GM12878 (cell line): ENCODE results near the gene NLN. TPM values are rescaled to one million over a fixed set of nuclear protein-coding genes. Genes with fewer than 3 reads are reported as not detected.

Experiments
- ATAC-seq: fragments of 200-7000 bp; cut with Tn5 transposase; 3 replicates; pipeline ENCODE4 v1.9.1; 2020; ENCODE audit warnings: mild to moderate bottlenecking, moderate library complexity
- BruUV-seq: library from RNA; stranded (reverse); fragments of 400-500 nt; replicated peaks from 2 replicates; lab custom pipeline; 2021; lab: Mats Ljungman, UMichigan
- CTCF ChIA-PET: fragments of 300-600 bp; sonication (Branson Sonifier 250); formaldehyde crosslinking; extraction: SDS; loops from one replicate; lab custom pipeline; 2021; ENCODE audit warnings: inconsistent platforms; lab: Yijun Ruan, JAX
- POLR2A ChIA-PET: fragments of 350-600 bp; formaldehyde crosslinking; extraction: SDS; loops from one replicate; lab custom pipeline; 2021; ENCODE audit warnings: inconsistent platforms; lab: Charles Lee
- RAD21 ChIA-PET: fragments of 300-600 bp; sonication (Branson Sonifier 250); formaldehyde crosslinking; loops from one replicate; lab custom pipeline; 2023; ENCODE audit warnings: antibody characterized with exemption; ENCODE audit not compliant: unreplicated experiment; lab: Charles Lee
- SMC1A ChIA-PET: fragments of 300-600 bp; sonication (Branson Sonifier 250); formaldehyde crosslinking; loops from one replicate; lab custom pipeline; 2023; ENCODE audit not compliant: unreplicated experiment, uncharacterized antibody; lab: Charles Lee
- DNase-seq: peaks from one replicate; pipeline ENCODE4 v3.0.0-alpha.2; 2011; ENCODE audit warnings: low read depth, low spot score
- FAIRE-seq: peaks from 3 replicates; lab custom pipeline; 2011; peaks lifted over from hg19 to GRCh38; lab: Jason Lieb, UNC
- H2AFZ ChIP-seq: 2 replicates; pipeline ENCODE4 v1.6.0; 2011; ENCODE audit warnings: low read depth, low read length, control low read depth; ENCODE audit not compliant: control insufficient read depth
- H3K27ac ChIP-seq: 2 replicates; pipeline ENCODE4 v1.5.1; 2011; ENCODE audit warnings: control low read depth; ENCODE audit not compliant: control insufficient read depth, insufficient read depth
- H3K27me3 ChIP-seq, 2 experiments: replicated peaks in 1 of 2; 2 replicates each; pipeline versions ENCODE4 v1.6.0 to v1.6.1; 2011; ENCODE audit warnings: low read length in 1 of 2; ENCODE audit not compliant: control insufficient read depth in 2 of 2, insufficient read depth in 2 of 2
- H3K36me3 ChIP-seq, 2 experiments: 2 replicates each; pipeline ENCODE4 v1.5.1; 2011; ENCODE audit warnings: low read length in 1 of 2; ENCODE audit not compliant: control insufficient read depth in 2 of 2, insufficient read depth in 2 of 2
- H3K4me1 ChIP-seq: 2 replicates; pipeline ENCODE4 v1.6.1; 2011; ENCODE audit warnings: mild to moderate bottlenecking, low read length, moderate library complexity, mixed read lengths; ENCODE audit not compliant: control insufficient read depth, insufficient read depth
- H3K4me2 ChIP-seq: 2 replicates; pipeline ENCODE4 v1.6.0; 2011; ENCODE audit warnings: control low read depth; ENCODE audit not compliant: control insufficient read depth, insufficient read depth
- H3K4me3 ChIP-seq: fragments of 200-600 bp; sonication (generic); 2 replicates; pipeline ENCODE4 v1.5.1; 2016
- H3K79me2 ChIP-seq: 2 replicates; pipeline ENCODE4 v1.6.0; 2011; ENCODE audit warnings: low read length; ENCODE audit not compliant: control insufficient read depth, insufficient read depth
- H3K9ac ChIP-seq: 2 replicates; pipeline ENCODE4 v1.8.0; 2011; ENCODE audit warnings: low read length, control low read depth, mixed read lengths; ENCODE audit not compliant: control insufficient read depth, insufficient read depth
- H3K9me3 ChIP-seq: replicated peaks from 3 replicates; pipeline ENCODE4 v1.5.1; 2011; ENCODE audit warnings: mild to moderate bottlenecking, low read length; ENCODE audit not compliant: control insufficient read depth, insufficient read depth
- H4K20me1 ChIP-seq: 2 replicates; pipeline ENCODE4 v1.6.0; 2011; ENCODE audit not compliant: control insufficient read depth, insufficient read depth
- ATF7 ChIP-seq: fragments of 450-650 bp; IDR thresholded peaks from 2 replicates; pipeline ENCODE4 v1.6.1; 2016; ENCODE audit warnings: low read depth, mild to moderate bottlenecking
- BCL11A ChIP-seq: IDR thresholded peaks from 2 replicates; pipeline ENCODE4 v1.6.1; 2011; ENCODE audit warnings: low read depth, low read length
- IRF4 ChIP-seq: IDR thresholded peaks from 2 replicates; pipeline ENCODE4 v1.6.1; 2011; ENCODE audit warnings: low read depth, low read length
- MTA3 ChIP-seq: IDR thresholded peaks from 2 replicates; pipeline ENCODE4 v1.6.1; 2012; ENCODE audit warnings: low read length, inconsistent platforms, borderline replicate concordance
- POLR2A ChIP-seq: IDR thresholded peaks from 2 replicates; pipeline ENCODE4 v1.6.1; 2011; ENCODE audit warnings: low read depth, mild to moderate bottlenecking, low read length
- POU2F2 ChIP-seq: IDR thresholded peaks from 3 replicates; pipeline ENCODE4 v1.6.1; 2011; ENCODE audit warnings: low read depth, mild to moderate bottlenecking, low read length, borderline replicate concordance
- SREBF2 ChIP-seq: IDR thresholded peaks from 2 replicates; pipeline ENCODE4 v1.6.1; 2012; ENCODE audit warnings: mild to moderate bottlenecking, low read length
- WGBS: methylation state at CpG from one replicate; pipeline ENCODE4 v1.1.6; 2016; ENCODE audit warnings: low lambda C conversion rate; ENCODE audit not compliant: insufficient replicate concordance, insufficient coverage; ENCODE audit errors: missing lambda C conversion rate; 5-methylcytosine and 5-hydroxymethylcytosine counted together
- in situ Hi-C: fragments of 300-500 bp; cut with MboI; formaldehyde crosslinking; loops from 9 replicates; pipeline ENCODE4 v1.14.3; 2018; ENCODE audit warnings: mixed read lengths
- intact Hi-C: fragments of 100-400 bp; cut with micrococcal nuclease; formaldehyde crosslinking; loops from one replicate; pipeline ENCODE4 v1.14.2; 2022; ENCODE audit not compliant: unreplicated experiment
- polyA plus RNA-seq, 11 experiments: library from polyadenylated mRNA; depleted of rRNA in 4 of 11; unstranded in 6 of 11; stranded (reverse) in 5 of 11; fragments of >200 nt; fragmentation: Nextera tagmentation in 4 of 11; fragmentation: Illumina TruSeq in 1 of 11; extraction: Ambion mirVana in 4 of 11; extraction: Trizol in 1 of 11; gene quantifications; 1 replicate in 1 of 11; 2 replicates in 10 of 11; pipeline versions ENCODE4 v1.2.1 to v1.2.3, GENCODE V29; 2011 to 2016; ENCODE audit warnings: inconsistent platforms in 2 of 11, missing spikeins in 2 of 11, low read depth in 1 of 11
- total RNA-seq, 4 experiments: library from RNA; depleted of rRNA in 3 of 4; stranded (reverse); fragments of >200 nt in 3 of 4; fragmentation: Illumina TruSeq in 1 of 4; extraction: Trizol in 1 of 4; gene quantifications; 2 replicates each; pipeline versions ENCODE4 v1.2.1 to v1.2.3, GENCODE V29; 2013 to 2021
- TF ChIP-seq, protein P1 (sequence below): IDR thresholded peaks from 2 replicates; pipeline ENCODE4 v1.6.1; 2012; ENCODE audit warnings: low read depth, low read length, improper control_type of control experiment
- TF ChIP-seq, protein P2 (sequence below): fragments of 450-650 bp; IDR thresholded peaks from 2 replicates; pipeline ENCODE4 v1.6.1; 2017; ENCODE audit warnings: borderline replicate concordance
- TF ChIP-seq, protein P3 (sequence below): fragments of 150-350 bp; IDR thresholded peaks from 2 replicates; pipeline ENCODE4 v1.6.1; 2014; ENCODE audit warnings: mild to moderate bottlenecking, low read depth, low read length
- TF ChIP-seq, protein P4 (sequence below): IDR thresholded peaks from 2 replicates; pipeline ENCODE4 v1.6.1; 2012; ENCODE audit warnings: low read length, inconsistent platforms

Gene NLN
- total and polyA plus RNA-seq, 10 of the 15 experiments (the other 5 are each of a cell fraction or from before 2014, with no cell fraction given): 6.8 to 56.9 (median 33.3) TPM

DNA sequence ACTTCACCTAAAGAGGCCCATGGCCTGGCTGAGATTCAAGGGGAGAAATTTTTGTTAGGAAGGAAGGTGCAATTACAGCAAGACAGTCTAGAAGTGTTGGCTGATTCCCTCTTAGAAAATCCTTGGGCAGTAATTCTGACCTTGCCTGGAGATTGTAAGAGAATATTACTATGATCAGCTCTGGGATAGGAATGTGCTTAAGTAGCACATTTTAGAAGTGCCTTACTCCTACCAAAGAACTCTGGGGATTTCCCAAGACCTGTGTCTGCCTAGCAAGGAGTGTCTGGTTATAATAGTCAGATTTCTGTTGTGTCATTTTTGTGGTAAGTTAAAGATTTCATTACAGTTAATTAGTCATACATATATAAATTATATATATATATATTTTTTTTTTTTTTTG is 52.3 kb downstream of the NLN start:
- Histone ChIP-seq H3K4me3 (no peak overlapping the region), H3K27me3 (no peaks in the 10 kb centered on the region), H3K79me2 (no peaks in the 10 kb centered on the region), H2AFZ (0 out of 2 replicates have a peak overlapping the region, but pooled peaks have one; percentile 15), H3K36me3 (no peaks in the 10 kb centered on the region), H3K9ac (no peak overlapping the region), H4K20me1 (no peaks in the 10 kb centered on the region), H3K4me2 (no peak overlapping the region), H3K4me1 (peaks cover 2% of the 10 kb centered on the region; the same call in 1 of the 2 replicates), H3K9me3 (no peaks in the 10 kb centered on the region), H3K27ac (no peak overlapping the region)
- TF ChIP-seq, protein P1, sequence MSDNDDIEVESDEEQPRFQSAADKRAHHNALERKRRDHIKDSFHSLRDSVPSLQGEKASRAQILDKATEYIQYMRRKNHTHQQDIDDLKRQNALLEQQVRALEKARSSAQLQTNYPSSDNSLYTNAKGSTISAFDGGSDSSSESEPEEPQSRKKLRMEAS: no peak
- BruUV-seq: no TSS peak
- ChIA-PET POLR2A (interaction anchor here (0.6 kb wide), 1 partner anchor 249 kb away, joined by 4 read pairs; no protein-coding TSS in a partner anchor), CTCF (interaction anchor here (1.2 kb wide), 1 partner anchor 263 kb away, joined by 3 read pairs; no protein-coding TSS in a partner anchor), RAD21 (no interaction called here), SMC1A (interaction anchor here (0.6 to 1.2 kb wide), 3 partner anchors 9 to 267 kb away, joined by 3 read pairs; no protein-coding TSS in a partner anchor)
- intact Hi-C loops: no loop called here
- ATAC-seq: peak; percentile 74
- no peak for DNase-seq
- in situ Hi-C loops: no loop called here
- FAIRE-seq: peak; percentile 41

DNA sequence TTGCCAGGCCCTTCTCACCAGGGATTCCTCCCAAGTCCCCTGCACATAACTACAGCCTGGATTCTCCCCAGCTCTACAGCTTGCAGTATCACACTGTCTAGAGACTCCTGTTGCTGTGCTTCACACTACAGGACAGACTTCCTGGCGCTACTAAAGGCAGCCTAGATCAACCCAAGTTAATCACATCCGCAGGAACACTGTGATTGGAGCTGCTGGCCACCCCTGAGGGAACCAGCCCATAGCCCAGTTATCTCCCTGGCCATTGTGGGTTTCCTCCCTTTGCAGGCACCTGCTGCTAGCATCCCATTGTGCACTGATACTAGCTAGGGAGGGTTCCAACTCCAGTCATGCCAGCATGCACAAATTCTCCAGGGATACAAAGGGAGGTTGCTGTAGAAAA is 53.5 kb downstream of the NLN start:
- Histone ChIP-seq H3K4me2 (no peak overlapping the region), H3K4me3 (no peak overlapping the region), H3K9ac (no peak overlapping the region), H3K27me3 (no peaks in the 10 kb centered on the region), H3K79me2 (no peaks in the 10 kb centered on the region), H3K4me1 (peaks cover 8% of the 10 kb centered on the region; the same call in 1 of the 2 replicates), H3K9me3 (no peaks in the 10 kb centered on the region), H4K20me1 (no peaks in the 10 kb centered on the region), H3K36me3 (no peaks in the 10 kb centered on the region; a peak in 1 of 4 replicates), H3K27ac (no peak overlapping the region), H2AFZ (no peak overlapping the region)
- CTCF ChIA-PET: interaction anchor here (1.1 kb wide), 1 partner anchor 35 kb away, joined by 3 read pairs; no protein-coding TSS in a partner anchor
- intact Hi-C loops: no loop called here
- in situ Hi-C loops: no loop called here
- POLR2A ChIA-PET: no interaction called here
- no peak for DNase-seq
- SMC1A ChIA-PET: interaction anchor here (0.7 to 1.4 kb wide), 2 partner anchors 15 to 85 kb away, joined by 3 to 6 read pairs; no protein-coding TSS in a partner anchor
- no peak for ATAC-seq
- FAIRE-seq: no peak
- WGBS: 97% methylated on average over 2 of the region's 2 CpGs
- no TSS peak for BruUV-seq
- RAD21 ChIA-PET: no interaction called here
- TF ChIP-seq SREBF2 (no peak), IRF4 (no peak), POU2F2 (no peak), POLR2A (no peak), ATF7 (no peak), BCL11A (no peak), MTA3 (no peak)
- TF ChIP-seq, protein P2, sequence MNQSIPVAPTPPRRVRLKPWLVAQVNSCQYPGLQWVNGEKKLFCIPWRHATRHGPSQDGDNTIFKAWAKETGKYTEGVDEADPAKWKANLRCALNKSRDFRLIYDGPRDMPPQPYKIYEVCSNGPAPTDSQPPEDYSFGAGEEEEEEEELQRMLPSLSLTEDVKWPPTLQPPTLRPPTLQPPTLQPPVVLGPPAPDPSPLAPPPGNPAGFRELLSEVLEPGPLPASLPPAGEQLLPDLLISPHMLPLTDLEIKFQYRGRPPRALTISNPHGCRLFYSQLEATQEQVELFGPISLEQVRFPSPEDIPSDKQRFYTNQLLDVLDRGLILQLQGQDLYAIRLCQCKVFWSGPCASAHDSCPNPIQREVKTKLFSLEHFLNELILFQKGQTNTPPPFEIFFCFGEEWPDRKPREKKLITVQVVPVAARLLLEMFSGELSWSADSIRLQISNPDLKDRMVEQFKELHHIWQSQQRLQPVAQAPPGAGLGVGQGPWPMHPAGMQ: no peak
- TF ChIP-seq, protein P3, sequence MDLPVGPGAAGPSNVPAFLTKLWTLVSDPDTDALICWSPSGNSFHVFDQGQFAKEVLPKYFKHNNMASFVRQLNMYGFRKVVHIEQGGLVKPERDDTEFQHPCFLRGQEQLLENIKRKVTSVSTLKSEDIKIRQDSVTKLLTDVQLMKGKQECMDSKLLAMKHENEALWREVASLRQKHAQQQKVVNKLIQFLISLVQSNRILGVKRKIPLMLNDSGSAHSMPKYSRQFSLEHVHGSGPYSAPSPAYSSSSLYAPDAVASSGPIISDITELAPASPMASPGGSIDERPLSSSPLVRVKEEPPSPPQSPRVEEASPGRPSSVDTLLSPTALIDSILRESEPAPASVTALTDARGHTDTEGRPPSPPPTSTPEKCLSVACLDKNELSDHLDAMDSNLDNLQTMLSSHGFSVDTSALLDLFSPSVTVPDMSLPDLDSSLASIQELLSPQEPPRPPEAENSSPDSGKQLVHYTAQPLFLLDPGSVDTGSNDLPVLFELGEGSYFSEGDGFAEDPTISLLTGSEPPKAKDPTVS: no peak
- TF ChIP-seq, protein P4, sequence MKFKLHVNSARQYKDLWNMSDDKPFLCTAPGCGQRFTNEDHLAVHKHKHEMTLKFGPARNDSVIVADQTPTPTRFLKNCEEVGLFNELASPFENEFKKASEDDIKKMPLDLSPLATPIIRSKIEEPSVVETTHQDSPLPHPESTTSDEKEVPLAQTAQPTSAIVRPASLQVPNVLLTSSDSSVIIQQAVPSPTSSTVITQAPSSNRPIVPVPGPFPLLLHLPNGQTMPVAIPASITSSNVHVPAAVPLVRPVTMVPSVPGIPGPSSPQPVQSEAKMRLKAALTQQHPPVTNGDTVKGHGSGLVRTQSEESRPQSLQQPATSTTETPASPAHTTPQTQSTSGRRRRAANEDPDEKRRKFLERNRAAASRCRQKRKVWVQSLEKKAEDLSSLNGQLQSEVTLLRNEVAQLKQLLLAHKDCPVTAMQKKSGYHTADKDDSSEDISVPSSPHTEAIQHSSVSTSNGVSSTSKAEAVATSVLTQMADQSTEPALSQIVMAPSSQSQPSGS: no peak
